Measurements from ENCODE around the gene OBSL1. TPM values are rescaled to one million over a fixed set of nuclear protein-coding genes. Genes with fewer than 3 reads are reported as not detected.

OBSL1 gene
- total and polyA plus RNA-seq, 4 donors: 14.2 to 35.3 (median 27.3) TPM

- Histone ChIP-seq H3K9ac (ENCODE audit: low read depth in 1 of 2, low read length in 2 of 2) (no peak overlapping the region), H3K4me3 (ENCODE audit: low read depth in 1 of 3, low read length in 3 of 3) (no peak overlapping the region), H3K9me3 (ENCODE audit: control insufficient read depth in 4 of 4, low read length in 3 of 4) (no peaks in the 10 kb centered on the region), H3K4me1 (ENCODE audit: control insufficient read depth in 4 of 4, insufficient read depth in 4 of 4, low read length in 3 of 4) (peaks cover 0 to 2% (median under 1%) of the 10 kb centered on the region in 4 donors), H3K27me3 (ENCODE audit: control insufficient read depth in 4 of 4, insufficient read depth in 4 of 4, low read length in 3 of 4) (no peaks in the 10 kb centered on the region), H3K36me3 (ENCODE audit: control insufficient read depth in 4 of 4, insufficient read depth in 3 of 4, low read depth in 1 of 4, low read length in 3 of 4) (peaks cover 4 to 24% (median 11%) of the 10 kb centered on the region in 4 donors), H3K27ac (ENCODE audit: low read depth in 1 of 2, low read length in 2 of 2) (no peak overlapping the region)
- no peak for DNase-seq (ENCODE audit: low spot score)
- 76% methylated on average over 16 of the region's 16 CpGs for WGBS
- no peak for TF ChIP-seq HNF4A (conservative IDR thresholded peaks at IDR 0.05)
- TF ChIP-seq NR2F2 (IDR thresholded peaks at IDR 0.05): no peak
- TF ChIP-seq SP1 (IDR thresholded peaks at IDR 0.05): no peak
- no peak for TF ChIP-seq YY1 (IDR thresholded peaks at IDR 0.05)
- no peak for TF ChIP-seq CTCF (IDR thresholded peaks at IDR 0.05; ENCODE audit: low read depth, low read length, missing input control)
- TF ChIP-seq ATF3 (IDR thresholded peaks at IDR 0.05): no peak
- TF ChIP-seq JUND (IDR thresholded peaks at IDR 0.05): no peak
- TF ChIP-seq FOXA2 (IDR thresholded peaks at IDR 0.05): no peak
- no peak for TF ChIP-seq HNF4G (IDR thresholded peaks at IDR 0.05)
- no peak for TF ChIP-seq FOXA1 (IDR thresholded peaks at IDR 0.05)
- TF ChIP-seq TAF1 (conservative IDR thresholded peaks at IDR 0.05): no peak
- no peak for TF ChIP-seq ZBTB33 (IDR thresholded peaks at IDR 0.05)
- no peak for TF ChIP-seq EGR1 (IDR thresholded peaks at IDR 0.05; ENCODE audit: low read depth in 2 of 2)
- TF ChIP-seq GABPA (IDR thresholded peaks at IDR 0.05 in 1 of 2, conservative IDR thresholded peaks at IDR 0.05 in 1 of 2): no peak
Observed at GRCh38 chr2:219536425-219536824, 34.9 kb downstream of the OBSL1 start.

- WGBS: 80% methylated on average over 6 of the region's 6 CpGs
- H3K36me3 ChIP-seq (ENCODE audit: control insufficient read depth in 4 of 4, insufficient read depth in 3 of 4, low read depth in 1 of 4, low read length in 3 of 4): peaks cover 0 to 3% (median under 1%) of the 10 kb centered on the region in 4 donors
- H3K27ac ChIP-seq (ENCODE audit: low read depth in 1 of 2, low read length in 2 of 2): no peak overlapping the region
- no peak for DNase-seq (ENCODE audit: low spot score)
- TF ChIP-seq CTCF (IDR thresholded peaks at IDR 0.05; ENCODE audit: low read depth, low read length, missing input control) (no peak), MAX (IDR thresholded peaks at IDR 0.05) (no peak), RXRA (IDR thresholded peaks at IDR 0.05) (no peak), HNF4G (IDR thresholded peaks at IDR 0.05) (no peak), YY1 (IDR thresholded peaks at IDR 0.05) (no peak), NR2F2 (IDR thresholded peaks at IDR 0.05) (no peak), ZBTB33 (IDR thresholded peaks at IDR 0.05) (no peak), SP1 (IDR thresholded peaks at IDR 0.05) (no peak), GABPA (IDR thresholded peaks at IDR 0.05 in 1 of 2, conservative IDR thresholded peaks at IDR 0.05 in 1 of 2) (no peak), TAF1 (conservative IDR thresholded peaks at IDR 0.05) (no peak)
- H3K9ac ChIP-seq (ENCODE audit: low read depth in 1 of 2, low read length in 2 of 2): no peak overlapping the region
- H3K4me1 ChIP-seq (ENCODE audit: control insufficient read depth in 4 of 4, insufficient read depth in 4 of 4, low read length in 3 of 4): no peaks in the 10 kb centered on the region
- peaks cover 0 to 4% (median 3%) of the 10 kb centered on the region in 4 donors for H3K27me3 ChIP-seq (ENCODE audit: control insufficient read depth in 4 of 4, insufficient read depth in 4 of 4, low read length in 3 of 4)
- H3K9me3 ChIP-seq (ENCODE audit: control insufficient read depth in 4 of 4, low read length in 3 of 4): no peaks in the 10 kb centered on the region
- no peak overlapping the region for H3K4me3 ChIP-seq (ENCODE audit: low read depth in 1 of 3, low read length in 3 of 3)
Observed at GRCh38 chr2:219533930-219534661, 37.2 kb downstream of the OBSL1 start.

Measured in liver (tissue), 9 donors.